ENCODE data around the gene HOXB5. TPM values are rescaled to one million over a fixed set of nuclear protein-coding genes. Genes with fewer than 3 reads are reported as not detected.

HOXB5 gene
- total RNA-seq, 1 donor from 2014 or later: not detected

GRCh38 chr17:48624544-48625494 lies 31.2 kb upstream of the HOXB5 start:
- peak overlapping the region; percentile 85 for H3K4me3 Mint-ChIP-seq
- H3K27me3 Mint-ChIP-seq: peaks cover 82% of the 10 kb centered on the region
- H3K27ac Mint-ChIP-seq: no peak overlapping the region
- peaks cover 10% of the 10 kb centered on the region for H3K4me1 Mint-ChIP-seq
- intact Hi-C loops (cut with micrococcal nuclease): loop anchor here (5.0 kb wide), 1 partner anchor 33 kb away; the partner anchor contains the start of genes HOXB3 and HOXB5
- H3K36me3 Mint-ChIP-seq (ENCODE audit: low read depth): no peaks in the 10 kb centered on the region
- peak; percentile 78 for DNase-seq
- no peaks in the 10 kb centered on the region for H3K9me3 Mint-ChIP-seq

DNA sequence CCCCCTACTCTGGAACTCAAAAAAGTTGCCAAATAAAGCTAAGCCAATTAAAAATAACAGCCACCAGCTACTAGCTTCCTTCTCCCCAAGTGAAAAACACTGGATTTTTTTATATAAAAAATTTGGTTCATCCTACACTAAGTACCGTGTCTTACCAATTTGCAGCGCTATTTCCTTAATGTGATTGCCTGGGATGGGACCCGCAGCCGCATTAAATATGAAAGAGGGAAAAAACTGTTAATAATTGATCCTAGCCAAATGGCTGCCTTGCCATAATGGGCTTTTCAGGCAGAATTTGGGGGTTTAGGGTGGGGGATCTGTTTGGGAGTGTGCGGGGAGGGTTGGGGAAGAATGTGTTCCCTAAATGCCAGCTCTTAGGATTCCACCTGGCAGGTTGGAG lies 30.5 kb upstream of the HOXB5 start:
- Mint-ChIP-seq H3K27me3 (peaks cover 81% of the 10 kb centered on the region), H3K27ac (no peak overlapping the region), H3K4me1 (peaks cover 14% of the 10 kb centered on the region), H3K9me3 (no peaks in the 10 kb centered on the region), H3K4me3 (peak overlapping the region; percentile 35), H3K36me3 (ENCODE audit: low read depth) (no peaks in the 10 kb centered on the region)
- intact Hi-C loops (cut with micrococcal nuclease): no loop called here
- no peak for DNase-seq

- peaks cover 81% of the 10 kb centered on the region for H3K27me3 Mint-ChIP-seq
- no peak for DNase-seq
- peaks cover 16% of the 10 kb centered on the region for H3K4me1 Mint-ChIP-seq
- no peaks in the 10 kb centered on the region for H3K36me3 Mint-ChIP-seq (ENCODE audit: low read depth)
- no peak overlapping the region for H3K27ac Mint-ChIP-seq
- H3K9me3 Mint-ChIP-seq: no peaks in the 10 kb centered on the region
- intact Hi-C loops (cut with micrococcal nuclease): no loop called here
- no peak overlapping the region for H3K4me3 Mint-ChIP-seq
These were observed 30.0 kb upstream of the HOXB5 start for GRCh38 chr17:48623583-48623982.

GRCh38 chr17:48622857-48623256 lies 29.3 kb upstream of the HOXB5 start:
- no peaks in the 10 kb centered on the region for H3K36me3 Mint-ChIP-seq (ENCODE audit: low read depth)
- no peak overlapping the region for H3K4me3 Mint-ChIP-seq
- peaks cover 81% of the 10 kb centered on the region for H3K27me3 Mint-ChIP-seq
- H3K4me1 Mint-ChIP-seq: peaks cover 20% of the 10 kb centered on the region
- intact Hi-C loops (cut with micrococcal nuclease): no loop called here
- no peak overlapping the region for H3K27ac Mint-ChIP-seq
- H3K9me3 Mint-ChIP-seq: no peaks in the 10 kb centered on the region
- no peak for DNase-seq

GRCh38 chr17:48621410-48622392 lies 28.1 kb upstream of the HOXB5 start:
- H3K4me3 Mint-ChIP-seq: no peak overlapping the region

DNA sequence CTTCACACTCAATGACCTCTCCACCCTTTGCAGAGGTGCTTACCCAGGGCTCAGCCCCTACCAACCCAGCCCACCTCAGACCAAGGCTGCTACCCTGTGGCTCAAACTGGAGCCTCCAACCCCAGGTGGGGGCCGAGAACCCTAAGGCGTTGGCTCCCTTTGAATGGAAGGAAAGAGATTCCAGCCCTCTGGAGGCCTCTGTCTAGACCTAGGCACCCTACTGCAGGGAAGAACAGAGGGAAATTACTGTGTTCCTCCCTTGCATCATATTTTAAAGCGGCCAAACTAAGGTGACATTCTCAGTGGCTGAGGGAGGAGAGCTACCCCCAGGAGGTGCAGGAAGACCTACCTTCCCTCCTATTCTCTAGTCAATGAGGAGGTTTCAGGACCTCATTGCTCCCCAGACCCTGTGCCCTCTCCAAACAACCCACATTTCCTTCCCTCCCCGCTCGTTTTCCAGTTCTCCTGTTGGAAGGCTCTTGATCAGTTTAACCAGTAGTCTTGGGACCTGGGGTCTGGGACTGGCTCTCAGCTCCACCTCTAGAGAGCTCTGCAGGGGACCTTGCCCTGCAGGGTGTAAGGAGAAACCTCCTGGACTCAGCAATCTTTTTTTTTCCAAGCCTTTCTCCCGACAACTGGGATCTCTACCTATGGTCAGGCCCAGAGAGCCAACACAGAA lies 27.0 kb upstream of the HOXB5 start:
- Mint-ChIP-seq H3K36me3 (ENCODE audit: low read depth) (no peaks in the 10 kb centered on the region), H3K27me3 (peaks cover 86% of the 10 kb centered on the region), H3K27ac (no peak overlapping the region), H3K9me3 (no peaks in the 10 kb centered on the region), H3K4me1 (peaks cover 25% of the 10 kb centered on the region), H3K4me3 (no peak overlapping the region)
- no peak for DNase-seq
- intact Hi-C loops (cut with micrococcal nuclease): no loop called here

More at GRCh38 chr17:48621410-48622392, 28.1 kb upstream of the HOXB5 start:
- intact Hi-C loops (cut with micrococcal nuclease): no loop called here
- peaks cover 81% of the 10 kb centered on the region for H3K27me3 Mint-ChIP-seq
- H3K36me3 Mint-ChIP-seq (ENCODE audit: low read depth): no peaks in the 10 kb centered on the region
- no peaks in the 10 kb centered on the region for H3K9me3 Mint-ChIP-seq
- DNase-seq: no peak
- H3K4me1 Mint-ChIP-seq: peaks cover 28% of the 10 kb centered on the region
- no peak overlapping the region for H3K27ac Mint-ChIP-seq

DNA sequence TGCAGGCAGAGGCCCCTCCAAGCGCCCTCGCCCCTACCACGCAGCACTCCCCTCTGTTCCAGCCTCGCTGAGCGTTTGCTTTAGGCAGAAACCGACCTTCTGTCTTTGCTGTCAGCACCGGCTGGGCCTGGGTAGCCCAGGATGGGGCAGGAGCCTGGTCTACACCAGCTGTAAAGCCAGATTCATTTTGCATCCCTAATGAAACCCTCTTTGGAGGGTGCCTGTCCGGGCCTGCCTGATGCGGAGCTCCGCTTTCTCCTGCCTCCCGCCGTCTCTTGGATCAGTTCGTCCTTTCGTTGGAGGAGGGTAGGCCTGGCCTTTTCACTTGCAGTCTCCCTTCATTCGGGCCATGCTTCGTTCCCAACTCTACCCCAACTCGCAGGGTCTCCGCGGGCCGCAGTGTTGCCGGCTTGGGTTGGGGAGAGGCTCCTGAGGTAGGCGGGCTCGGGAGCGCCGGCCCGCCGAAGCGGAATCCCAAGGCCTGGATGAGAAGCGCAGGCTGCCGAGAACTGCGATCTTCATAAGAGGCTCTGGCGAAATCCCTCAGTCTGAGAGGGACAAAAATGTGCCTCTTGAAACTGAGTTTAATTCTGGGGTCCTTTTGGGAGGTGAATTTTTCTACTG lies 26.4 kb upstream of the HOXB5 start:
- peaks cover 1% of the 10 kb centered on the region for H3K36me3 Mint-ChIP-seq (ENCODE audit: low read depth)
- intact Hi-C loops (cut with micrococcal nuclease): loop anchor here (10.0 kb wide), 1 partner anchor 1345 kb away; the partner anchor contains the start of gene DLX4
- no peaks in the 10 kb centered on the region for H3K9me3 Mint-ChIP-seq
- H3K27me3 Mint-ChIP-seq: peaks cover 90% of the 10 kb centered on the region
- no peak overlapping the region for H3K4me3 Mint-ChIP-seq
- no peak for DNase-seq
- peaks cover 25% of the 10 kb centered on the region for H3K4me1 Mint-ChIP-seq
- no peak overlapping the region for H3K27ac Mint-ChIP-seq

DNA sequence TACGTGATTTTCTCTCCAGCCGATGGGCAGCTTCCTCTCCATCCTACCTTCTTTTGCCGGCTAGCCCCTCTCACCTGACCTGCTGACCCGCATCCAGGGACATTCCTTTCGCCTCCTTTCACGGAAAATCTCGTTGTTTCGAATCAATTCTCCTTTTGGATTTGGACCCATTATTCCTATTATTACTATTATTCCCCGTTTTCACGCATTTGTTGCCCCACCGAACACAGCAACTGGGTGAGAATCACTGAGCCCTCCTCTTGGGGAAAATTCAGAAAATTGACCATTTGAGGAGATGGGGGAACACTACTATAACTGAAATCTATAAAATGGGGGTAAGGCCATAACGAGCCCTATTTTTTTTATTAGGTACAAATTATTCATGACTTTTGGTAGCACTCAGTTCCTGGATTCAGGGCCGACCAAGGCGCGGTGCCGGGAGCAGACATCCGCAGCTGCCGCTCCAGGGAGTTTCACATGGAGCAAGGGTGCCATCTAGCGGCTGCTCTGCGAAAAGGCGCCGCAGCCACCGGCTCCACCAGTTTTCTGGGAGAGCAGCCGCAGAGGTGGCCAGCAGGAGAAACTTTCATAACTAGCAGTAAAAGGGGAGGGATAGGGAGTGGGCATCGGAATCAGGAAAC lies 24.8 kb upstream of the HOXB5 start:
- Mint-ChIP-seq H3K27me3 (peaks cover 90% of the 10 kb centered on the region), H3K4me3 (peak overlapping the region; percentile 4), H3K36me3 (ENCODE audit: low read depth) (peaks cover 3% of the 10 kb centered on the region), H3K4me1 (peaks cover 30% of the 10 kb centered on the region), H3K27ac (peak overlapping the region; percentile 48), H3K9me3 (no peaks in the 10 kb centered on the region)
- intact Hi-C loops (cut with micrococcal nuclease): loop anchor here (1.0 to 10.0 kb wide), 2 partner anchors 593 to 1346 kb away; partner anchors contain the start of gene DLX4
- DNase-seq: peak; percentile 95

DNA sequence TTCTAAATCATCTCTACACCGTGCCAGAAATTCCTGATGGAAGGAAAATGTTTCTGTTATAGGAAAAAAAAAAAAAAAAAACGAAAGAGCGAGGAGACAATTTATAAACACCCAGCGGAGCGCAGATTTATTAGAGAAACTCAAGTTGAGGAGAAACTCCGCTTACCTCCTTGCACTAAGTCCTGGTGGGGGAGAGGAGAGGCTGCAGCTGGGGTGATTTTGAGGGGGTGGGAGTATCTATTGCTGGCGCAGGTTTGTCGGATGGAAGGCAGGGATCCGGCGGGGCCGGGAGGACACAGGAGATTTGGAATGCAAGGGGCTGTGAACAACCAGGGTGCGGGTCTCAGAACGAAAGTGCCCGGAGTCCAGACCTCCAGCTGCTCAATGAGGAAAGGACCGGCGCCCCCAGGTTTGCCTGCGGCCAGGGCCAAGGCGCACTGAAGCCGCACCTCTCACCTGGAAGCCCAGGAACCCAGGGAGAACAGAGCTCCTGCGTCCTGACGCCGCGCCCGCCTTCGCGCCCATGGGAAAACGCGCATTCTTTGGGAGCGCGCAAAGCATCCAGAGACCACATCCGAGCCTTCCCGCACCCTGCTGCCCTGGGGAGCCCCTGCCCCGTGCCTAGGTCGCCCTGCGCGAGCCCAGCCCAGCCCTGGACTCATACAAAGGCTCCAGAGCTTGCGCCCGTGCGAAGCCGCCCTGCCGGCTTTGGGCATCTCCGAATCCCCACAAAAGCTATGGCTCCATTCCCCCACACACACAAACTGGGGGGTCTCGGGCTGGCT lies 24.1 kb upstream of the HOXB5 start:
- Mint-ChIP-seq H3K9me3 (no peaks in the 10 kb centered on the region), H3K36me3 (ENCODE audit: low read depth) (peaks cover 5% of the 10 kb centered on the region), H3K27ac (peak overlapping the region; percentile 47), H3K4me3 (no peak overlapping the region), H3K27me3 (peaks cover 88% of the 10 kb centered on the region), H3K4me1 (peaks cover 34% of the 10 kb centered on the region)
- peak; percentile 59 for DNase-seq
- intact Hi-C loops (cut with micrococcal nuclease): loop anchor here (1.0 to 10.0 kb wide), 3 partner anchors 23 to 1347 kb away; partner anchors contain the start of gene DLX4

DNA sequence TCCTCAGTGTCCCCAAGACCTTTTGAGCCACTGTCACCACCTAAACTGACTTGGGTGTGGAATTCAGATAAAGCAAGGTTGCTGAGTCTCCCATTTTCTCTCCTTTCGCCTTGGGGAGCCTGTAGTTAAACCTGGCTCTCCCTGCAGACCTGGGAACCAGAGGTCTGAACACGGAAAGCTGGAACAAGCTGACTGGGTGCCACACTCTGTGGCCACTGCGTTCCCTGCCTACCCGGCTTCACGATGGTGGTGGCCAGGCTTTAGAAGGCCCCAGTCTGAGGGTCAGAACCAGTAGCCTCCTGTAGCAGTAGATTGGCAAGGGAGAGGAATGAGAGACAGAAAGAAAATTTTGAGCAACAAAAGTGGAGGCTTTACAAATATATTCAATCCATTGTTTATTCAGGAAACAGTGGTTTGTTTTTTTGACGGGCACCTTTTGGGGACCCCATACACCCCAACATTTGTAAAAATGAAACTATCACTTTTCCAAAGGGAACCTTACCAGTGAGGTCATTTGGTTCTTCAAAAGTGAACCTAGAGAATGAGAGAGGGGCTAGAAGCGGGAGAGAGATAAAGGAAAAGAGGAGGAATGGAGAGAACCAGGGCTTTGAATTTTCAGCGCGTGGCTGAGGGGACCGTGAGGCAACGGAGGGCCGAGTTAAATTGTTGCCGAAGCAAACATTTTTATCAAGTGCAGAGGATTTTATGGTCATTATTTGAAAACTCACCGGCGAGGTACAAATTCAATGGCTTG lies 23.3 kb upstream of the HOXB5 start:
- Mint-ChIP-seq H3K36me3 (ENCODE audit: low read depth) (peaks cover 5% of the 10 kb centered on the region), H3K27me3 (peaks cover 86% of the 10 kb centered on the region), H3K4me3 (no peak overlapping the region), H3K4me1 (peaks cover 37% of the 10 kb centered on the region), H3K27ac (peak overlapping the region; percentile 73), H3K9me3 (no peaks in the 10 kb centered on the region)
- no peak for DNase-seq
- intact Hi-C loops (cut with micrococcal nuclease): loop anchor here (2.0 to 10.0 kb wide), 2 partner anchors 24 to 1348 kb away; partner anchors contain the start of gene DLX4

DNA sequence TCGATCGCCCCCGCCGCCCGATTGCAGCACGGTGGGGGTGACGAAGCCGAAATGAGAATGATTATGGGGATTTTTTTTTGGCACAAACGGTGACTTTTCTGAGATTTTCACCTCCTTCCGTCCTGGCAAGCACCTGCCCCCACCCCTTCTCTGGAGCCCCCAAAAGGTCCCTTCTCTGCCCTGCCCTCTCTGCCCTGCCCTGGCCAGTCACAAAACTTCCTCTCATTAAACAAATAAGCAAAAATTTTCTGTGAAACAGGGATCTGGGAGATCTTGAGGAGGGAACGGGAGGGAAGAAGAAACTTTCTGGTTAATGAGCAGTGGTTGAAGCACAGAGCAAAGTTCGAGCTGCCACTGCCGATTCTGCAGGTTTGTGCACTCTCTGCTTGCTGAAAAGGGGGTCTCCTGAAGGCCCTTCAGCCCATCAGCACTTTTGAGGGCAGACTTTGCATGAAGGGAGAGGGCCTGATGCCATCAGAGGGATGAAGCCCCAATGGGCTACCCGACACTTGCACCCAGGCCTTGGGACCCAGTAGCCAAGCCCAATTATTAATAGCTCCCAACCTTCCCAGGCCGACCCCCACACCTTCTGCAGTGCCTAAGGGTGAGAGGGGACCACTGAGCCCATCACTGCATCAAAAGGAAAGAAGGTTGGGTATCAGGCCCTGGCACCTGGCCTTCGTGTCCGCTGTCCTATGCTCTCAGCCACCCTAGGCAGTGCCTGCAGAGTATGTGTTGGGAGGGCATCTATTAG lies 22.6 kb upstream of the HOXB5 start:
- DNase-seq: no peak
- intact Hi-C loops (cut with micrococcal nuclease): loop anchor here (2.0 to 10.0 kb wide), 3 partner anchors 25 to 1349 kb away; partner anchors contain the start of gene DLX4
- Mint-ChIP-seq H3K36me3 (ENCODE audit: low read depth) (peaks cover 7% of the 10 kb centered on the region), H3K9me3 (no peaks in the 10 kb centered on the region), H3K4me1 (peaks cover 44% of the 10 kb centered on the region), H3K27ac (peak overlapping the region; percentile 73), H3K4me3 (no peak overlapping the region), H3K27me3 (peaks cover 87% of the 10 kb centered on the region)
